SK-N-SH treated with all-trans-retinoic acid at 6 μM for 48 hours (cell line): ENCODE measurements around the gene NME7.

Experiments used
- ATAC-seq: fragments of 200-7000 bp; cut with Tn5 transposase; 3 replicates; pipeline ENCODE4 v1.9.1; 2020; ENCODE audit warnings: mild to moderate bottlenecking, moderate library complexity
- ARNTL ChIP-seq: fragments of 450-650 bp; formaldehyde crosslinking; IDR thresholded peaks from 2 replicates; pipeline ENCODE4 v1.5.0; 2020; ENCODE audit warnings: low read depth, mild to moderate bottlenecking, moderate library complexity, borderline replicate concordance
- BACH2 ChIP-seq: fragments of 250-450 bp; sonication (Bioruptor Pico); IDR thresholded peaks from 2 replicates; pipeline ENCODE4 v1.9.0; 2021; ENCODE audit warnings: mild to moderate bottlenecking, borderline replicate concordance
- CSDC2 ChIP-seq: fragments of 250-450 bp; sonication (Bioruptor Pico); IDR thresholded peaks from 2 replicates; pipeline ENCODE4 v1.5.0; 2020; ENCODE audit warnings: mild to moderate bottlenecking, moderate library complexity
- ESRRG ChIP-seq: fragments of 250-450 bp; sonication (Bioruptor Pico); IDR thresholded peaks from 2 replicates; pipeline ENCODE4 v1.6.1; 2021; ENCODE audit warnings: mild to moderate bottlenecking
- GLIS3 ChIP-seq: fragments of 250-450 bp; sonication (Bioruptor Pico); IDR thresholded peaks from 2 replicates; pipeline ENCODE4 v1.5.0; 2020; ENCODE audit warnings: mild to moderate bottlenecking, moderate library complexity
- ISL1 ChIP-seq: fragments of 250-450 bp; sonication (Bioruptor Pico); IDR thresholded peaks from 2 replicates; pipeline ENCODE4 v2.1.2; 2022; ENCODE audit warnings: mild to moderate bottlenecking, moderate library complexity
- PPARA ChIP-seq: fragments of 250-450 bp; sonication (Bioruptor Pico); IDR thresholded peaks from 2 replicates; pipeline ENCODE4 v1.5.0; 2020; ENCODE audit warnings: mild to moderate bottlenecking, borderline replicate concordance
- RARB ChIP-seq: fragments of 250-450 bp; sonication (Bioruptor Pico); IDR thresholded peaks from 2 replicates; pipeline ENCODE4 v1.8.0; 2021; ENCODE audit warnings: mild to moderate bottlenecking, moderate library complexity
- SNAI2 ChIP-seq: fragments of 250-450 bp; sonication (Bioruptor Pico); IDR thresholded peaks from 2 replicates; pipeline ENCODE4 v1.5.0; 2020; ENCODE audit warnings: mild to moderate bottlenecking, moderate library complexity
- TCF4 ChIP-seq: fragments of 250-450 bp; sonication (Bioruptor Pico); IDR thresholded peaks from 2 replicates; pipeline ENCODE4 v1.8.0; 2021; ENCODE audit warnings: mild to moderate bottlenecking, moderate library complexity, borderline replicate concordance
- TOX ChIP-seq: fragments of 250-450 bp; sonication (Bioruptor Pico); IDR thresholded peaks from 2 replicates; pipeline ENCODE4 v1.8.0; 2021; ENCODE audit warnings: mild to moderate bottlenecking, moderate library complexity, borderline replicate concordance
- ZC3H10 ChIP-seq: fragments of 250-450 bp; sonication (Bioruptor Pico); IDR thresholded peaks from 2 replicates; pipeline ENCODE4 v1.5.1; 2021; ENCODE audit warnings: mild to moderate bottlenecking, moderate library complexity
- ZFP3 ChIP-seq: fragments of 250-450 bp; sonication (Bioruptor Pico); IDR thresholded peaks from 2 replicates; pipeline ENCODE4 v1.5.0; 2020; ENCODE audit warnings: mild to moderate bottlenecking, moderate library complexity
- ZFP30 ChIP-seq: fragments of 450-650 bp; formaldehyde crosslinking; IDR thresholded peaks from 2 replicates; pipeline ENCODE4 v1.5.0; 2022; ENCODE audit warnings: mild to moderate bottlenecking, moderate library complexity
- ZNF565 ChIP-seq: fragments of 450-650 bp; formaldehyde crosslinking; conservative IDR thresholded peaks from 2 replicates; pipeline ENCODE4 v1.5.0; 2020; ENCODE audit warnings: low read depth, mild to moderate bottlenecking, moderate library complexity
- ZNF70 ChIP-seq: fragments of 450-650 bp; formaldehyde crosslinking; IDR thresholded peaks from 2 replicates; pipeline ENCODE4 v1.5.0; 2020; ENCODE audit warnings: mild to moderate bottlenecking, moderate library complexity
- ZNF8 ChIP-seq: fragments of 450-650 bp; formaldehyde crosslinking; IDR thresholded peaks from 2 replicates; pipeline ENCODE4 v1.5.0; 2020; ENCODE audit warnings: mild to moderate bottlenecking, moderate library complexity
- TF ChIP-seq, protein P1 (sequence below): fragments of 250-450 bp; sonication (Bioruptor Pico); IDR thresholded peaks from 2 replicates; pipeline ENCODE4 v1.8.0; 2020; ENCODE audit warnings: mild to moderate bottlenecking, moderate library complexity, borderline replicate concordance
- TF ChIP-seq, protein P2 (sequence below): fragments of 250-450 bp; sonication (Bioruptor Pico); IDR thresholded peaks from 2 replicates; pipeline ENCODE4 v1.8.0; 2021; ENCODE audit warnings: low read depth, mild to moderate bottlenecking, moderate library complexity, borderline replicate concordance
- TF ChIP-seq, protein P3 (sequence below): fragments of 250-450 bp; sonication (Bioruptor Pico); IDR thresholded peaks from 2 replicates; pipeline ENCODE4 v1.5.0; 2020; ENCODE audit warnings: mild to moderate bottlenecking, moderate library complexity
- TF ChIP-seq, protein P4 (sequence below): fragments of 250-450 bp; sonication (Bioruptor Pico); IDR thresholded peaks from 2 replicates; pipeline ENCODE4 v1.5.1; 2020; ENCODE audit warnings: low read depth, mild to moderate bottlenecking, moderate library complexity
- TF ChIP-seq, protein P5 (sequence below): fragments of 250-450 bp; sonication (Bioruptor Pico); IDR thresholded peaks from 2 replicates; pipeline ENCODE4 v1.5.1; 2021; ENCODE audit warnings: mild to moderate bottlenecking, moderate library complexity

Gene NME7

DNA sequence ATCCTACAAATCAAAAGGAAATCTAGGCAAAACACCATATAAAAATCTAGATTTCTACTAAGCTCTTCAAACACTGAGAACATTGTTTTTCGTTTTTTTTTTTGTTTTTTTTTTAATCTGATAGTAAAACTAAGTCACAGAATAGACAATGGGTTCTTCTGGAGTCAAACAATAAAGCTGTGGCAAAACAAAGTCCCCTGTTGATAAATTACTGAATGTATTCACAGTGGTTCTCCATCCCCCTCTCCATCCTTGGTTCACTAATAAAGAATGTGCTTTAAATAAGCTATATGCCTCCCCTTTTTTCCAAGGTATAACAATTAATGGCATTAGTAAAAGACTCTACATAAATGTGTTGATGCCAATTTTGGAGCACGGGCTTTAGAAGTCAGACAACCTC lies 277.8 kb downstream of the NME7 start:
- ATAC-seq = no peak
- TF ChIP-seq ESRRG (CRISPR knock-in tag) (no peak), RARB (CRISPR knock-in tag) (no peak), ZNF8 (CRISPR knock-in tag) (no peak), ZNF70 (CRISPR knock-in tag) (no peak), TCF4 (CRISPR knock-in tag) (no peak), CSDC2 (CRISPR knock-in tag) (no peak), SNAI2 (CRISPR knock-in tag) (no peak), ZC3H10 (CRISPR knock-in tag) (no peak), ZFP3 (CRISPR knock-in tag) (no peak)
- TF ChIP-seq, protein P1, sequence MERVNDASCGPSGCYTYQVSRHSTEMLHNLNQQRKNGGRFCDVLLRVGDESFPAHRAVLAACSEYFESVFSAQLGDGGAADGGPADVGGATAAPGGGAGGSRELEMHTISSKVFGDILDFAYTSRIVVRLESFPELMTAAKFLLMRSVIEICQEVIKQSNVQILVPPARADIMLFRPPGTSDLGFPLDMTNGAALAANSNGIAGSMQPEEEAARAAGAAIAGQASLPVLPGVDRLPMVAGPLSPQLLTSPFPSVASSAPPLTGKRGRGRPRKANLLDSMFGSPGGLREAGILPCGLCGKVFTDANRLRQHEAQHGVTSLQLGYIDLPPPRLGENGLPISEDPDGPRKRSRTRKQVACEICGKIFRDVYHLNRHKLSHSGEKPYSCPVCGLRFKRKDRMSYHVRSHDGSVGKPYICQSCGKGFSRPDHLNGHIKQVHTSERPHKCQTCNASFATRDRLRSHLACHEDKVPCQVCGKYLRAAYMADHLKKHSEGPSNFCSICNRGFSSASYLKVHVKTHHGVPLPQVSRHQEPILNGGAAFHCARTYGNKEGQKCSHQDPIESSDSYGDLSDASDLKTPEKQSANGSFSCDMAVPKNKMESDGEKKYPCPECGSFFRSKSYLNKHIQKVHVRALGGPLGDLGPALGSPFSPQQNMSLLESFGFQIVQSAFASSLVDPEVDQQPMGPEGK = no peak
- TF ChIP-seq, protein P2, sequence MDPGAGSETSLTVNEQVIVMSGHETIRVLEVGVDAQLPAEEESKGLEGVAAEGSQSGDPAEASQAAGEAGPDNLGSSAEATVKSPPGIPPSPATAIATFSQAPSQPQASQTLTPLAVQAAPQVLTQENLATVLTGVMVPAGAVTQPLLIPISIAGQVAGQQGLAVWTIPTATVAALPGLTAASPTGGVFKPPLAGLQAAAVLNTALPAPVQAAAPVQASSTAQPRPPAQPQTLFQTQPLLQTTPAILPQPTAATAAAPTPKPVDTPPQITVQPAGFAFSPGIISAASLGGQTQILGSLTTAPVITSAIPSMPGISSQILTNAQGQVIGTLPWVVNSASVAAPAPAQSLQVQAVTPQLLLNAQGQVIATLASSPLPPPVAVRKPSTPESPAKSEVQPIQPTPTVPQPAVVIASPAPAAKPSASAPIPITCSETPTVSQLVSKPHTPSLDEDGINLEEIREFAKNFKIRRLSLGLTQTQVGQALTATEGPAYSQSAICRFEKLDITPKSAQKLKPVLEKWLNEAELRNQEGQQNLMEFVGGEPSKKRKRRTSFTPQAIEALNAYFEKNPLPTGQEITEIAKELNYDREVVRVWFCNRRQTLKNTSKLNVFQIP (CRISPR knock-in tag) = no peak
- TF ChIP-seq, protein P3, sequence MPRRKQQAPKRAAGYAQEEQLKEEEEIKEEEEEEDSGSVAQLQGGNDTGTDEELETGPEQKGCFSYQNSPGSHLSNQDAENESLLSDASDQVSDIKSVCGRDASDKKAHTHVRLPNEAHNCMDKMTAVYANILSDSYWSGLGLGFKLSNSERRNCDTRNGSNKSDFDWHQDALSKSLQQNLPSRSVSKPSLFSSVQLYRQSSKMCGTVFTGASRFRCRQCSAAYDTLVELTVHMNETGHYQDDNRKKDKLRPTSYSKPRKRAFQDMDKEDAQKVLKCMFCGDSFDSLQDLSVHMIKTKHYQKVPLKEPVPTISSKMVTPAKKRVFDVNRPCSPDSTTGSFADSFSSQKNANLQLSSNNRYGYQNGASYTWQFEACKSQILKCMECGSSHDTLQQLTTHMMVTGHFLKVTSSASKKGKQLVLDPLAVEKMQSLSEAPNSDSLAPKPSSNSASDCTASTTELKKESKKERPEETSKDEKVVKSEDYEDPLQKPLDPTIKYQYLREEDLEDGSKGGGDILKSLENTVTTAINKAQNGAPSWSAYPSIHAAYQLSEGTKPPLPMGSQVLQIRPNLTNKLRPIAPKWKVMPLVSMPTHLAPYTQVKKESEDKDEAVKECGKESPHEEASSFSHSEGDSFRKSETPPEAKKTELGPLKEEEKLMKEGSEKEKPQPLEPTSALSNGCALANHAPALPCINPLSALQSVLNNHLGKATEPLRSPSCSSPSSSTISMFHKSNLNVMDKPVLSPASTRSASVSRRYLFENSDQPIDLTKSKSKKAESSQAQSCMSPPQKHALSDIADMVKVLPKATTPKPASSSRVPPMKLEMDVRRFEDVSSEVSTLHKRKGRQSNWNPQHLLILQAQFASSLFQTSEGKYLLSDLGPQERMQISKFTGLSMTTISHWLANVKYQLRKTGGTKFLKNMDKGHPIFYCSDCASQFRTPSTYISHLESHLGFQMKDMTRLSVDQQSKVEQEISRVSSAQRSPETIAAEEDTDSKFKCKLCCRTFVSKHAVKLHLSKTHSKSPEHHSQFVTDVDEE = no peak

DNA sequence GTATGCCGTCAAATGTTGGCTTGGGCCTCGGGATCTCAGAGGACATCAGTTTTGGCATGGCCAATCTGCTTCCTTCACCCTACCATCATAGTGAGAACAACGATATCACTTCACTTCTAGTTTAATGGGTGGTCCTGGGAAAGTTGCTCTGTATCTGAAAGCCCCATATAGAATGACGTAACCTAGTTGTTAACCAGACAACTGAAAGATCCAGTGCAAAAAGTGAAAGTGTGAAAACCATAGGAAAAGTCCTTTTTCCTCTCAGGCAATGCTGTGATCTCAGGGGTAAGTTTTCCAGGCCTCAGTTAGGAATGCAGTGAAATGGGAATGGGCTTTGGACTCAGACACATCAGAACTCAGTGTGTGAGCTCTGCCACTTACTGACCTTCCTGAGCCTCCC lies 279.7 kb downstream of the NME7 start:
- no peak for ATAC-seq
- TF ChIP-seq GLIS3 (CRISPR knock-in tag) (no peak), ZC3H10 (CRISPR knock-in tag) (no peak), ARNTL (no peak), ZNF565 (CRISPR knock-in tag) (no peak), ISL1 (CRISPR knock-in tag) (no peak), TOX (no peak), PPARA (CRISPR knock-in tag) (no peak), ZNF8 (CRISPR knock-in tag) (no peak), SNAI2 (CRISPR knock-in tag) (no peak), ZFP30 (no peak), CSDC2 (CRISPR knock-in tag) (no peak), BACH2 (CRISPR knock-in tag) (no peak), TCF4 (CRISPR knock-in tag) (no peak), RARB (CRISPR knock-in tag) (no peak)
- TF ChIP-seq, protein P3 = no peak
- TF ChIP-seq, protein P4, sequence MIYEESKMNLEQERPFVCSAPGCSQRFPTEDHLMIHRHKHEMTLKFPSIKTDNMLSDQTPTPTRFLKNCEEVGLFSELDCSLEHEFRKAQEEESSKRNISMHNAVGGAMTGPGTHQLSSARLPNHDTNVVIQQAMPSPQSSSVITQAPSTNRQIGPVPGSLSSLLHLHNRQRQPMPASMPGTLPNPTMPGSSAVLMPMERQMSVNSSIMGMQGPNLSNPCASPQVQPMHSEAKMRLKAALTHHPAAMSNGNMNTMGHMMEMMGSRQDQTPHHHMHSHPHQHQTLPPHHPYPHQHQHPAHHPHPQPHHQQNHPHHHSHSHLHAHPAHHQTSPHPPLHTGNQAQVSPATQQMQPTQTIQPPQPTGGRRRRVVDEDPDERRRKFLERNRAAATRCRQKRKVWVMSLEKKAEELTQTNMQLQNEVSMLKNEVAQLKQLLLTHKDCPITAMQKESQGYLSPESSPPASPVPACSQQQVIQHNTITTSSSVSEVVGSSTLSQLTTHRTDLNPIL = no peak
- TF ChIP-seq, protein P2 (CRISPR knock-in tag) = no peak
- TF ChIP-seq, protein P5, sequence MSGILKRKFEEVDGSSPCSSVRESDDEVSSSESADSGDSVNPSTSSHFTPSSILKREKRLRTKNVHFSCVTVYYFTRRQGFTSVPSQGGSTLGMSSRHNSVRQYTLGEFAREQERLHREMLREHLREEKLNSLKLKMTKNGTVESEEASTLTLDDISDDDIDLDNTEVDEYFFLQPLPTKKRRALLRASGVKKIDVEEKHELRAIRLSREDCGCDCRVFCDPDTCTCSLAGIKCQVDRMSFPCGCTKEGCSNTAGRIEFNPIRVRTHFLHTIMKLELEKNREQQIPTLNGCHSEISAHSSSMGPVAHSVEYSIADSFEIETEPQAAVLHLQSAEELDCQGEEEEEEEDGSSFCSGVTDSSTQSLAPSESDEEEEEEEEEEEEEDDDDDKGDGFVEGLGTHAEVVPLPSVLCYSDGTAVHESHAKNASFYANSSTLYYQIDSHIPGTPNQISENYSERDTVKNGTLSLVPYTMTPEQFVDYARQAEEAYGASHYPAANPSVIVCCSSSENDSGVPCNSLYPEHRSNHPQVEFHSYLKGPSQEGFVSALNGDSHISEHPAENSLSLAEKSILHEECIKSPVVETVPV (CRISPR knock-in tag) = no peak
